Right atrium auricular region (tissue), 2 donors: ENCODE results near the gene ANKRD28. TPM values are rescaled to one million over a fixed set of nuclear protein-coding genes. Genes with fewer than 3 reads are reported as not detected.

ENCODE experiments used
- DNase-seq: peaks from one replicate; pipeline ENCODE4 v3.0.0-alpha.2; 2019; ENCODE audit warnings: low spot score
- H3K27ac ChIP-seq, 2 donors: fragments of 200-600 bp; sonication (generic); 1 replicate in 1 of 2; 2 replicates in 1 of 2; pipeline ENCODE4 v1.5.1; 2016 to 2019
- H3K27me3 ChIP-seq, 2 donors: fragments of 200-600 bp; sonication (generic); one replicate each; pipeline versions ENCODE4 v1.5.1 to v1.6.0; 2017 to 2019
- H3K36me3 ChIP-seq: fragments of 200-600 bp; sonication (generic); one replicate; pipeline ENCODE4 v1.5.1; 2016
- H3K4me1 ChIP-seq, 2 donors: fragments of 200-600 bp; sonication (generic); one replicate each; pipeline versions ENCODE4 v1.5.1 to v1.6.0; 2017 to 2019
- H3K4me3 ChIP-seq, 2 donors: fragments of 200-600 bp; sonication (generic); 1 replicate in 1 of 2; 2 replicates in 1 of 2; pipeline ENCODE4 v1.5.1; 2017 to 2019; ENCODE audit warnings: mild to moderate bottlenecking in 1 of 2, moderate library complexity in 1 of 2
- H3K9me3 ChIP-seq, 2 donors: fragments of 200-600 bp; sonication (generic); one replicate each; pipeline ENCODE4 v1.5.1; 2019
- CTCF ChIP-seq, 2 donors: fragments of 200-600 bp; sonication (generic); IDR thresholded peaks; one replicate each; pipeline ENCODE4 v1.5.1; 2019; ENCODE audit warnings: antibody characterized with exemption in 2 of 2
- total RNA-seq, 2 donors: library from RNA; depleted of rRNA; stranded (reverse); fragments of >200 nt; gene quantifications; one replicate each; pipeline ENCODE4 v1.1.0, GENCODE V29; 2016

ANKRD28 gene
- total RNA-seq, 2 donors from 2014 or later = 9.2 to 11.3 TPM

- TF ChIP-seq CTCF (IDR thresholded peaks at IDR 0.05) = no peak
- Histone ChIP-seq H3K27ac (no peak overlapping the region), H3K36me3 (peaks cover 26% of the 10 kb centered on the region), H3K9me3 (no peaks in the 10 kb centered on the region), H3K4me3 (no peak overlapping the region), H3K27me3 (no peaks in the 10 kb centered on the region), H3K4me1 (peaks cover 0 to 13% of the 10 kb centered on the region in 2 donors)
- DNase-seq = no peak
Observed at GRCh38 chr3:15682561-15683185, 115.1 kb downstream of the ANKRD28 start.

GRCh38 chr3:15681668-15682067 is 116.1 kb downstream of the ANKRD28 start:
- Histone ChIP-seq H3K9me3 (no peaks in the 10 kb centered on the region), H3K4me3 (no peak overlapping the region), H3K4me1 (peaks cover 0 to 13% of the 10 kb centered on the region in 2 donors), H3K27me3 (no peaks in the 10 kb centered on the region), H3K27ac (no peak overlapping the region), H3K36me3 (peaks cover 27% of the 10 kb centered on the region)
- no peak for DNase-seq
- no peak for TF ChIP-seq CTCF (IDR thresholded peaks at IDR 0.05)

GRCh38 chr3:15679306-15679705 is 118.5 kb downstream of the ANKRD28 start:
- Histone ChIP-seq H3K27me3 (no peaks in the 10 kb centered on the region), H3K4me3 (no peak overlapping the region), H3K27ac (no peak overlapping the region), H3K4me1 (peaks cover 0 to 13% of the 10 kb centered on the region in 2 donors), H3K36me3 (peaks cover 27% of the 10 kb centered on the region), H3K9me3 (no peaks in the 10 kb centered on the region)
- DNase-seq = no peak
- no peak for TF ChIP-seq CTCF (IDR thresholded peaks at IDR 0.05)

- peaks cover 23% of the 10 kb centered on the region for H3K36me3 ChIP-seq
Observed at GRCh38 chr3:15676259-15676658, 121.5 kb downstream of the ANKRD28 start.

GRCh38 chr3:15673536-15673935 is 124.2 kb downstream of the ANKRD28 start:
- Histone ChIP-seq H3K27ac (no peak overlapping the region), H3K4me1 (no peaks in the 10 kb centered on the region), H3K27me3 (no peaks in the 10 kb centered on the region), H3K4me3 (no peak overlapping the region), H3K36me3 (peaks cover 21% of the 10 kb centered on the region), H3K9me3 (no peaks in the 10 kb centered on the region)
- DNase-seq = no peak
- TF ChIP-seq CTCF (IDR thresholded peaks at IDR 0.05) = no peak

More at GRCh38 chr3:15676259-15676658, 121.5 kb downstream of the ANKRD28 start:
- Histone ChIP-seq H3K27ac (no peak overlapping the region), H3K4me3 (no peak overlapping the region), H3K9me3 (no peaks in the 10 kb centered on the region), H3K27me3 (no peaks in the 10 kb centered on the region), H3K4me1 (no peaks in the 10 kb centered on the region)
- DNase-seq = no peak
- no peak for TF ChIP-seq CTCF (IDR thresholded peaks at IDR 0.05)

GRCh38 chr3:15667484-15667883 is 130.3 kb downstream of the ANKRD28 start:
- no peak for DNase-seq
- no peaks in the 10 kb centered on the region for H3K4me1 ChIP-seq
- no peaks in the 10 kb centered on the region for H3K27me3 ChIP-seq
- no peaks in the 10 kb centered on the region for H3K9me3 ChIP-seq
- no peak overlapping the region for H3K27ac ChIP-seq
- no peak overlapping the region for H3K4me3 ChIP-seq
- H3K36me3 ChIP-seq = peaks cover 7% of the 10 kb centered on the region
- no peak for TF ChIP-seq CTCF (IDR thresholded peaks at IDR 0.05)
